CD4-positive, alpha-beta T cell treated with Interleukin-15 for 4 hours (primary cell): Measurements from ENCODE around the gene UTP4.
"Not testable (repeated sequence)": the region's sequence is repeated elsewhere in the genome, so short reads cannot be mapped to it uniquely, and the experiment has no call there.

Experiments
- DNase-seq: peaks from one replicate; pipeline ENCODE4 v3.0.0-alpha.2; 2020; ENCODE audit warnings: low spot score

The UTP4 gene

DNA sequence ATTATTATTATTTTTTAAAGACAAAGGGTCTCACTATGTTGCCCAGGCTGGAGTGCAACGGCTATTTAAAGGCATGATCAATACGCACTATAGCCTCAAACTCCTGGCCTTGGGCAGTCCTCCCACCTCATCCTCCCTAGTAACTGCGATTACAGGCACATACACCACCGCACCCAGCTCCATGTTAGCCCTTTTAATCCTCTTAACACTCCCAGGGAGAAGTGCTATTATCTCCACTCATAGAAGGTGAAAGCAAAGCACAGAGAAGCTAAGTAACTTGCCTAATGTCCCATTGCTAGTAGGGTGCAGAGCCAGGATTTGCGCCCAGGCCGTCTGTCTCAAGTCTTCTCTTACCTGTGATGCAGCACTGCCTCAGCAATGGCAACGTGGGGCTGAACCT lies 22.0 kb upstream of the UTP4 start:
- no peak for DNase-seq

- DNase-seq, result no peak
Observed at GRCh38 chr16:69111216-69111875, 21.1 kb upstream of the UTP4 start.

DNA sequence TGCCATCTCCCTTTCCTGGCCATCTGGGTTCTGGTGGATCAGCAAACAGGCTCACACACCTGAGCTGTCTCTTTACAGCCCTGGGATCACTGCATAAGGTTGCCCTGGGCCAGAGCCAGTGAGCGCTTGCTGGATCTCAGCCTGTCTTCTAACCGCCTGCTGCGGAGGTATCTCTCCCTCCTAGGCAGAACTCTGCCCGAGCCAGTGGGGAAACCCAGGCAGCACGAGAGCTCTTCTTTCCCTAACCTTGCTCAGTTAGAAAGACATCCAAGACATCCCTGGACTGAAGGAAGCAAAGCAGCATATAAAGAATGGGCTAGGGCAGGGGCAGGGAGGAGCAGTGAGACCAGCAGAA lies 20.6 kb upstream of the UTP4 start:
- no peak for DNase-seq

- peak; percentile 31 for DNase-seq
Observed at GRCh38 chr16:69112285-69113129, 19.9 kb upstream of the UTP4 start.

DNA sequence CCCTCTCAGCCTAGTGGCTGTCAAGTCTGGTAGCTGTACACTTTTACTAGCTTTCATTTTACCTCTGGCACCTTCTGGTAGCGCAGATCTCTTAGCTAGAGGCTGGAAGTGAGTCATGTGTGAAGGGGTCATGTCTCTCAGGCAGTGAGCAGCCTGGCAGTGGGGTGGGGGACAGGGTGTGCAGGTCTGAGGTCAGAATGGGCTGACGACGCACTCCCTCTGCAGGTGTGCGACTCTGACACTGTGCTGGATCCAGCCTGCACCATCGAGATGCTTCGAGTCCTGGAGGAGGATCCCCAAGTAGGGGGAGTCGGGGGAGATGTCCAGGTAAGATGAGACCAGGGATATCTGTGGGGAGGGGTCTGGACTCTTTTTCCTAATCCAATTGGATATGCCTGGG lies 19.2 kb upstream of the UTP4 start:
- DNase-seq, result no peak

GRCh38 chr16:69114346-69114975 lies 18.0 kb upstream of the UTP4 start:
- DNase-seq, result no peak

- DNase-seq, result no peak
Observed at GRCh38 chr16:69114976-69115355, 17.5 kb upstream of the UTP4 start.

DNA sequence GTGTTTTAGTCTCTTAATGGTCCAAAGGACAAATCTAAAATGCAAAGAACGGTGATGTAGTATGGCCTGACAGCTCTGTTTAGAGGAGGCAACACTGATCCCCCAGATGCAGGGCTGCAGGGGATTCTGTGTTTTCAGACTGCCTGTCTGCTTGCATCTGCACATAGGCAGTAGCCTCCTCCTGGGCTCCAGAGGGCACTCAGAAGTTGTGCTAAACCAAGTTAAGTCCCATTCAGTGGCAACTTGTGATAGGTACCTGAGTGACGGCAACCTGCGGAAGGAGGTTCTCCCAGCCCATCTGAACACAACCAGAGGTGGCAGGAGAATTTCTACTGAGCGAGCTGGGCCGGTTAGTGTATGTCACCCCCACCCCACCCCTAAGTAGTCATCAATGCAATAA lies 17.1 kb upstream of the UTP4 start:
- DNase-seq, result no peak

DNA sequence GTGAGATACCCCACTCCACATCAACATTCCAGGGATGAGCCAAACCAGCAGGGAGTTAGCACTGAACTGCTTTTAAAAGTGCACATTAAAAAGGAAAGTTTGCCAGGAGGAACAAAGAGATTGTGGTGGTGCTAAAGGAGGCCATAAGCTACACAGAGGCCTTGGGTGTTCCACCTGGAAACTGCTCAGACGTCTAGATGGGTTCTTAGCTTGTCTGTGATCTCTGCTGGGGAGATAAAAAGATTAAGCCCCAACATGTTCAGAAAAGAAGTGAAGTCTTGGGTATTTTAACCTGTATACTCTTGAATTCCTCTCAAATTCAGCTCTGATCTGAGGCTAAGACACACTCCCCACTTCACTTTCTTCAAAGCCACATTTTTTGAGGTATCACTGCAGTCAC lies 16.6 kb upstream of the UTP4 start:
- DNase-seq, result no peak

GRCh38 chr16:69116256-69116875 lies 16.1 kb upstream of the UTP4 start:
- no peak for DNase-seq

DNA sequence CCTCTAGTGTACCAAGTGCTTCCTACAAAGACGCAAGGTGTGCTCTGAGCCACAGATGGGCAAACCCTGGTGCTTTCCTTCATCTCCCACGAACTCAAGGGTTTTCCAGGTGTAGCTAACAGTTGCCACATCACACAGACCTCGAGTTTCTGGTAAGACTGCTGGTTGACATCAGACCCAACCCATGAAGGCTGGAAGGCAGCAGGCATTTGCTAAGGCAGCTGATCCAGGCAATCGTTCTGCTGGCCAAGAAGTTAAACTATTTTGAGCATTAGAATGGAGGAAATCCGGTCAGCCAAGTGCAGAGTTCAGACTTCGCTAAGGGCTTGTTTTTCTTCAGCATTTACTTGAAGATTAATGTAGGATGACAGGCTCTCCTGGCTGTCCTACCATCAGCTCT lies 15.5 kb upstream of the UTP4 start:
- DNase-seq, result no peak

DNA sequence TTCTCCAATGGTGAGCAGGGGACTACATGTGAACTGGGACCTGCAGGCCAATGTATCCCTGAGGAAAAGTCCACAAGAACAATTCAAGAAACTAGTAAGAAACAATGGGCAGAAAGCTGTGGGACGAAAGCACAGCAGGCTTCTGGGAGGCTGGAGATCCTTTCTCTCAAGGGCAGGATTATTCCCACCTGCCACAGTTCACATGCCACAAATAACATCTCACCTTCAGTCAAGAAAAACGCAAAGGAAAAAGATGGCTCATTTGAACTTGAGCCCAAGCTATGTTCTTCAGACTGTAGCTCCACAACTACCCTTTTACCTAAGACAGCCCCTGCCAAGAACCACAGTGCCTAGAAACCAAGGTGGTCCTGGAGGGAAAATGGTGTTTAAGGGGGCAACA lies 14.0 kb upstream of the UTP4 start:
- DNase-seq, result no peak

DNA sequence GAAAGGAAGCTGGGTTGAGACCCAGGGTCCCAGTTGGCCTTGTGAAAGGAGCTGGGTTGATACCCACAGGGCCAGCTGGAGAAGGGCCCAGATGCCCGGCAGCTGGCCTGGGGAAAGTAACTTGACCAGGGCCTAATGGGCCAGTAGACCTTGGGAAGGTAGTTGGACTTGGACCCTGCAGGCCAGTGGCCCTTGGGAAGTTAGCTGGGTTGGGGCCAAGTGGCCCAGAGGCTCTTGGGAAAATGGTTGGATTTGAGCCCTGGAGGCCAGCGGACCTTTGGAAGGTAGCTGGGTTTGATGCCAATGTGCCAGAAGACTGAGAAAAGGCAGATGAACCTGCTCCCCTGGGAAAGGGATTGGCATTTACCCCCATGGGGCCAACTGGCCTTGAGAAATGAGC lies 13.5 kb upstream of the UTP4 start:
- DNase-seq, result no peak

DNA sequence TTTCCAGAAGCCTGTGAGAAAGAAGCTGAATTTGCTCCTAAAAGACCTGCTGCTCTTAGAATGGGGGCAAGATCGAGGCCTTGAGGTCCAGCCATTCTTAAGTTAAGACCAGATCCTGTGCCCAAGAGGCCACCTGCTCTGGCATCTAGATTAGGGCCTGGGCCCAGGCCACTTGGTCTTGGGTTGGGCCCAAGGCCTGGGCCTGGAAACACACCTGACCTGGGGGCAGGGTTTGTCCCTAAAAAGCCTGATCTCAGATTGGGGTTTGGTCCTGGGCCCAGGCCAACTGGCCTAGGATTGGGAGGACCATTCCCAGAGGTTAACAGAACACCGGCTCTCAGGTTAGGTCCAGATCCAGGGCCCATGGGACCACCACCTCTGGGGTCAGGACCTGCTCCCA lies 12.9 kb upstream of the UTP4 start:
- no peak for DNase-seq

DNA sequence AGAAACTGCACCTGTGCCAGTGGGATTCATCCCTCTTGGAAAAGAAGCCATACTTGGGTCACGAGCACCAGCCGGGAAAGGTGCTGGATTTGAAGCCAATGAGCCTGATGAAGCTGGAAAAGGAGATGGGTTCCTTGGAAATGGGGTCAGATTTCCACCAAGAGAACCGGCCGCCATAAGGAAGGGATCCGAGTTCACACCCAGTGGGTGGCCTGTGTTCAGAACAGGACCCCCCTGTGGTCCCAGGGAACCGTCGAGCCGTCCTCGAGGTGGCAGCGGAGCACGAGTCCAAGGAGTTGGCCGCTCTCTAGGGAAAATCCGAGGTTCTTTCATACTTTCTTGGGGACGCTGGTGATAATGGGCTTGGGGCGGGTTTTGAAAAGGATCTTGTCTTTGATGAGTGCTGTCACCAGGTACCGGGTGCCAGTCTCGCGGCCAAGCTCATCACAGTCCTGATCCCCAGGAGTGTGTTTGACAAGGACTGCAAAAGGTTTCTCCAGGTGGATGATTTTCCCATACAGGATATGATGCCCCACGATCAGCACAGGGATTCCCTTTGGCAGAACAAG lies 12.3 kb upstream of the UTP4 start:
- no peak for DNase-seq

DNA sequence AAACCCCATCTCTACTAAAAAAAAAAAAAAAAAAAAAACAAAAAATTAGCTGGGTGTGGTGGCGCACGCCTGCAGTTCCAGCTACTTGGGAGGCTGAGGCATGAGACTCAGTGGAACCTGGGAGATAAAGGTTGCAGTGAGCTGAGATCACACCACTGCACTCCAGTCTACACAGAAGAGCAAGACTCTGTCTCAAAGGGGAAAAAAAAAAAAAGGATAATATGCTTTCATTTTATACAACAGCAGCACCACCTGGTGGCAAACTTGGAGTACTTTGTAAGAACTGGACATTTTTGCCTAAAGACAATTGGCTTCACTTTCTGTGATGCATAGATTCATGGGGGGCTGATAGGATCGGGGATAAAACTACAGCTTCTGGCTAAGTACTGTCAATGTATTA lies 8.5 kb upstream of the UTP4 start:
- DNase-seq, result peak; percentile 65

DNA sequence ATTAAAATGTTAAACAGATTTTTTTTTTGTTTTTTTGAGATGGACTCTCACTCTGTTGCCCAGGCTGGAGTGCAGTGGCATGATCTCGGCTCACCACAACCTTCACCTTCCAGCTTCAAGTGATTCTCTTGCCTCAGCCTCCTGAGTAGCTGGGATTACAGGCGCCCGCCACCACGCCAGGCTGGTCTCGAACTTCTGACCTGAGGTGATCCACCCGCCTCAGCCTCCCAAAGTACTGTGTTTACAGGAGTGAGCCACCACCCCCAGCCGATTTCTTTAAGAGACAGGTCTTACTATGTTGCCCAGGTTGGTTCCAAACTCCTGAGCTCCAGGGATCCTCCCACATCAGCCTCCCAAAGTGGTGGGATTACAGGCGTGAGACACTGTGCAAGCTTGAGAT lies 8.0 kb upstream of the UTP4 start:
- DNase-seq, result not testable (repeated sequence)

GRCh38 chr16:69124961-69125360 lies 7.5 kb upstream of the UTP4 start:
- not testable (repeated sequence) for DNase-seq

- DNase-seq, result no peak
Observed at GRCh38 chr16:69126221-69126620, 6.2 kb upstream of the UTP4 start.

GRCh38 chr16:69126801-69127200 lies 5.6 kb upstream of the UTP4 start:
- DNase-seq, result not testable (repeated sequence)

DNA sequence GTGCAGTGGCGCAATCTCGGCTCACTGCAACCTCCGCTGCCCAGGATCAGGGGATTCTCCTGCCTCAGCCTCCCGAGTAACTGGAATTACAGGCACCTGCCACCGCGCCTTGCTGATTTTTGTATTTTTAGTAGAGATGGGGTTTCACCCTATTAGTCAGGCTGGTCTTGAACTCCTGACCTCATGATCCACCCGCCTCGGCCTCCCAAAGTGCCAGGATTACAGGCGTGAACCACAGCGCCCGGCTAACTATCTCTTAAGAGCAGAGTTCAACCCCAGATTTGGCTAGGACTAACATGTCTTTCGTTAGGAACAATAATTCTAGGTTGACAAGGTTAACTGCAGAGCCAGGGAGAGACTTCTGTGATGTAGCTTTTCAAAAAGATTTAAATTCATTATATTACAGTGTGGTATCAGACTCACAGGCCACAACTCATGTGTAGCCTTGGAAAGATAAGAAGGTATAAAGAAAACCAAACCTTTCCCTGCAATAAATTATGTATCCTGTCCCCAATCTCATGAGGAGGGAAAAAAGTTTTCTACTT lies 4.4 kb upstream of the UTP4 start:
- DNase-seq, result no peak

GRCh38 chr16:69130461-69130860 lies 2.0 kb upstream of the UTP4 start:
- DNase-seq, result no peak
